ENCODE data around the gene TJP1. TPM values are rescaled to one million over a fixed set of nuclear protein-coding genes. Genes with fewer than 3 reads are reported as not detected.
"Not testable (repeated sequence)": the region's sequence is repeated elsewhere in the genome, so short reads cannot be mapped to it uniquely, and the experiment has no call there.

Gene TJP1
- total RNA-seq, 2 experiments from 2014 or later = not detected

- H3K27me3 Mint-ChIP-seq, DNase-seq, H3K27ac Mint-ChIP-seq, H3K9me3 Mint-ChIP-seq, H3K4me1 Mint-ChIP-seq, H3K4me3 Mint-ChIP-seq, H3K36me3 Mint-ChIP-seq: not testable (repeated sequence)
Measured at GRCh38 chr15:29696506-29696905, 125.8 kb downstream of the TJP1 start.

DNA sequence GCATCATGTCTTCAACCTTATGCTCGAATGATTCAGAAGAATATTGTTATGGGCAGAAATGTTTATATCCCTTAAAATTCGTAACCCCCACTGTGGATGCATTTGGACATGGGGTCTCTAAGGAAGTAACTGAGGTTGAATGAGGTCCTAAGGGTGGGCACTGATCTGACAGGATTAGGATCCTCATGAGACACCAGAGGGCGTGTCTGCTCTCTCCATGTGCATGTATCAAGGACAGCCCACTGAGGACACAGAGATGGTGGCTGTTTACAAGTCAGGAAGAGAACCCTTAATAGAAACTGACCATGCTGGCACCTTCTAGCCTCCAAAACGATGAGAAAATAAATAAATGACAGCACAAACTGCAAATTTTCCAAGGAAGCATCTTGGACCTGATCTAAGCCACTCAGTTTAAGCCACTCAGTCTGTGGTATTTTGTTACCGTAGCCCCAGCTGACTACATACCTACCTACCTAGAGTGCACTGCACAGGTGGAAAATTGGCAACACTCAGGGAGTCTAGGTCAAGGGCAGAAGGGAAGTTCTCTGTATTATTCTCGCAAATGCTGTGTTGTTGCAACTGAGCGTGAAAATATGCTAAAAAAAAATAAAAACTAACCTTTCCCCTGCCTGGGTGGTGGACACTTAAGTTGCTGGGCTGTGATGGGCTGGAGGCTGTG lies 126.6 kb downstream of the TJP1 start:
- peaks cover 10% of the 10 kb centered on the region for H3K27me3 Mint-ChIP-seq
- no peak overlapping the region for H3K4me3 Mint-ChIP-seq
- peaks cover 9% of the 10 kb centered on the region for H3K9me3 Mint-ChIP-seq
- no peaks in the 10 kb centered on the region for H3K4me1 Mint-ChIP-seq
- no peaks in the 10 kb centered on the region for H3K36me3 Mint-ChIP-seq
- DNase-seq = no peak
- H3K27ac Mint-ChIP-seq = no peak overlapping the region

DNA sequence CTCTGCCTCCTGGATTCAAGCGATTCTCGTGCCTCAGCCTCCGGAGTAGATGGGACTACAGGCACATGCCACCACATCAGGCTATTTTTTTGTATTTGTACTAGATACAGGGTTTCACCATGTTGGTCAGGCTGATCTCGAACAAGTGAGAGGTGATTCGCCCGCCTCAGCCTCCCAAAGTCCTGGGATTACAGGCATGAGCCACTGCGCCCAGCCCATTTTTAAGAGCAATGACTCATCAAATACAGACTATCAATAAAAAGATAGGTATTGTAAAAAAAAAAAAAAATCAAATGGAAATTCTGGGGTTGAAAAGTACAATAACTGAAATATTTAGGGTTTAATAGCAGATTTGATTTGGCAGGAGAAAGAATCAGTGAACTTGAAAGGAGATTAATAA lies 129.0 kb downstream of the TJP1 start:
- Mint-ChIP-seq H3K36me3 (no peaks in the 10 kb centered on the region), H3K4me3 (no peak overlapping the region), H3K27me3 (peaks cover 10% of the 10 kb centered on the region), H3K9me3 (peaks cover 9% of the 10 kb centered on the region), H3K27ac (no peak overlapping the region), H3K4me1 (no peaks in the 10 kb centered on the region)
- no peak for DNase-seq

- Mint-ChIP-seq H3K4me1 (no peaks in the 10 kb centered on the region), H3K9me3 (peaks cover 9% of the 10 kb centered on the region), H3K27me3 (peaks cover 10% of the 10 kb centered on the region), H3K36me3 (no peaks in the 10 kb centered on the region), H3K27ac (no peak overlapping the region), H3K4me3 (no peak overlapping the region)
- DNase-seq = no peak
Measured at GRCh38 chr15:29692527-29692926, 129.7 kb downstream of the TJP1 start.

GRCh38 chr15:29690765-29691475 lies 131.3 kb downstream of the TJP1 start:
- no peak overlapping the region for H3K27ac Mint-ChIP-seq
- peaks cover 9% of the 10 kb centered on the region for H3K9me3 Mint-ChIP-seq
- peaks cover 17% of the 10 kb centered on the region for H3K27me3 Mint-ChIP-seq
- DNase-seq = no peak
- H3K4me1 Mint-ChIP-seq = no peaks in the 10 kb centered on the region
- no peaks in the 10 kb centered on the region for H3K36me3 Mint-ChIP-seq
- H3K4me3 Mint-ChIP-seq = no peak overlapping the region

DNA sequence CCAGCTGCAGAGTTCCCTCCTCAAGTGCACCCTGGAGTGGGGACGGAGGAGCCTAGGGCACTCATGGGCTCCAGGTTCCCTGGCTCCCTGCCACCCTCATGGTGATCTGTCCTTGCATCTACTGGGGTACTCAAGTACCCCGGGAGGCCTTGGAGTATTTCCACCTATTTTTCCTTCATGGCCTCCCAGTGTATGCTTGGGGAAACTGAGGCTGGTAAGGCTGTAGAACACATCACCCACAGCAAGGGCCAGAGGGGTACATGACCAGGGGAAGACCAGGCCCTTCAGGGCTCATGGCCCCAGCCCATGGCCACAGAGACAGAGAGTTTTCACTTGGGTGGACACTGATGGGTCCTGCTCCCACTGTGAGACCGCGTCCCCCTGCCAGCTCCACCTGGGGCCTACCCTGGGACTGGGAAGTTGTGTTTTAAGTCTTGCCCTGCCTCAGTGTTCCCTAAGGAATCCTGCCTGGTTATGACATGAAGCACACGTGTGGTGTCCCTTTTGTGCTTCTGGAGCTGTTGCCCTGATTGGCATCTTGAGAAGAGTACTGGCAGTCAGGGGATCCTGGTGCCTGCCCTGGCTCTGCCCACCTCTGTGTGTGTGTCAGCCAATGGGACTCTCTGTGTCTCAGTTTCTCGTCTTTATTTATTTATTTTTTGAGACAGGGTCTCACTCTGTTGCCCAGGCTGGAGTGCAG lies 132.8 kb downstream of the TJP1 start:
- DNase-seq = no peak
- peaks cover 6% of the 10 kb centered on the region for H3K9me3 Mint-ChIP-seq
- H3K4me1 Mint-ChIP-seq = no peaks in the 10 kb centered on the region
- H3K27me3 Mint-ChIP-seq = peaks cover 16% of the 10 kb centered on the region
- H3K27ac Mint-ChIP-seq = no peak overlapping the region
- no peaks in the 10 kb centered on the region for H3K36me3 Mint-ChIP-seq
- no peak overlapping the region for H3K4me3 Mint-ChIP-seq

DNA sequence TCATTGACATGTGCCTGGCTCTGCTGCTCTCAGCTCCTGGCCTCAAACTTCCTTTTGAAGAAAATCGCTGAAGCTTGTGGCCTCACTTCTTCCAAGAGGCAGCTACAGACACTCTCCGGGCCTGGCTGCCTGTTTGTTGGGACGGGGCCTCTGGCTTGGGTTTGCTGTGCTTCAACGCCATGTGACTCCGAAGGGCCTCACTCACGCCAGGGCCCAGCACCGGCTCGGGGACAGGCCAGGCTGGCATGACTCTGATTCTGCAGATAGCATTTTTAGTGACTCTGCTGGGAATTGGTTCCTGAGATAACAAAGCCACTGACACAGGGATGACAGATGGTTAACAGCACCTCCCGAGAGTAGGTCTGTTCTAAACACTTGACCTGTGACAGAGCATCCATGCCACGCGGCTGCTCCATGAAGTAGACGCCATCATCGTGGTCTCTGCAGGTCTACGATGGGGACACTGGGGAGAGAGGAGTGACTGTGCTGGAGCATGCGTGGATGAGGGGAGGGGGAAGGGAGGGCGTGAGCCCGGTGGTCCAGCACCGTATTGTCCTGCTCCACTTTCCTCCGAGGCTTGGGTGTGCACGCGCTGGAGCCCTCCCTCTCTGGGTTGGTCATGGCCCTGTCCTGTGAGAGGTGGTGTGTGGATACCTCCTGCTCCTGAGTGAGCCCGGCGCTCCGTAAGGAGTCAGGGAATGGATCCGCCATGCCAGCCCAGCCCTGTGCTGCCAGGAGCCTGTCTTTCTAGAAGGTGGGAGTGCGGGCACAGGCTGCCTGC lies 133.6 kb downstream of the TJP1 start:
- H3K27ac Mint-ChIP-seq = no peak overlapping the region
- DNase-seq = no peak
- H3K4me1 Mint-ChIP-seq = no peaks in the 10 kb centered on the region
- no peak overlapping the region for H3K4me3 Mint-ChIP-seq
- peaks cover 16% of the 10 kb centered on the region for H3K27me3 Mint-ChIP-seq
- H3K9me3 Mint-ChIP-seq = peaks cover 3% of the 10 kb centered on the region
- H3K36me3 Mint-ChIP-seq = no peaks in the 10 kb centered on the region

DNA sequence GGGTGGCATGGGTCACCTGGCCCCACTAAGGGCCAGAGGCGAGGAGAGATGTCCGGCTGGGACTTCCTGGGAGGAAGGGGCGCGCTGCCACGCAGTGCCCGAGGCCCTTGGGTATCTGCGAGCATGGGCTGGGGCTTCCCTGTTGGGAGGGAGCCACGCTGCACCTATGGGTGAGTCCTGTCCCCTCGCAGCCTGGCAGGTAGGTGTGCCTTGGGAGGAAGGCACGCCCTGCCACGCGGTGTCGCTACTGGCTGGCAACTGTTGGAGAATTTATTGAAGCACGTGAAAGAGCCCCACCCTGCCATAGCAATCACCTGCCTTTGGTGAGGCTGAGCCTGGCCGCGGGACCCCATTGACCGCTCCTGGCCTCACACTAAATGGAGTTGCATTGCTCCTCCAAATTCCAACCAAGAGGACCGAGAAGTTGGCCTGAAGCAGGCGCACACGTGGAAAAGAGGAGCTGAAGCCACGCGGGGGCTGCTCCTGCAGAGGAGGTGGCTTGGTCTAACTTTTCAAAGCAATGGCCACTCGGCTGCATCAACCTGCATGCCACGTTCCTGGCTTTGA lies 134.2 kb downstream of the TJP1 start:
- H3K4me1 Mint-ChIP-seq = no peaks in the 10 kb centered on the region
- no peaks in the 10 kb centered on the region for H3K9me3 Mint-ChIP-seq
- H3K27me3 Mint-ChIP-seq = peaks cover 16% of the 10 kb centered on the region
- no peak overlapping the region for H3K27ac Mint-ChIP-seq
- DNase-seq = no peak
- H3K36me3 Mint-ChIP-seq = no peaks in the 10 kb centered on the region
- no peak overlapping the region for H3K4me3 Mint-ChIP-seq

DNA sequence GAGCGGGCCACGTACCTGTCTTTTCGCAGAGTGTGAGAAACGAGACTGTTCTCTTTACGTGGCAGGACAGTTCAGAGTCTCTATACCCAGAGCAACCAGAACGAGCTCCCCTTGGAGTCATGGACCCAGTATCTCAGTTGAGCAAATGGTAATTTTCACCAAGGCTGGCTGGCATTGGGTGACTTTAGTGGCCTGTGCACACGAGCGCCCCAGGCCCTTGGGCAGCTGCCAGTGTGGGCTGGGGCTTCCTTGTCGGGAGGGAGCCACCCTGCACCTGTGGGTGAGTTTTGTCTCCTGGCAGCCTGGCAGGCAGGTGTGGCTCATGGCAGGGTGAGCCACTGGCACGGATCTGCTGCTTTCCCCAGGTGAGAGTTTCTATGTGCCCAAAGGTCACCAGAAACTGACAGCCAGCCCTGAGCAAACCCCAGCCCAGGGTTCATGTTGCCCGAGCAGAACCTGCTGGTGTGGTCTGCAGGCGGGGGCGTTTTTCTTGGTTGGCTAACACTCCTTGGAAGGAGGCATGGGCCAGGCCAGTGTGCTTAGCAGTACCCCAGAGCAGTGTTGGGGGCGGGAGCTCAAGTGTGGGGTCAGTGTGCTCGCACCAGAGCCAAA lies 135.0 kb downstream of the TJP1 start:
- H3K4me1 Mint-ChIP-seq = no peaks in the 10 kb centered on the region
- H3K4me3 Mint-ChIP-seq = no peak overlapping the region
- H3K9me3 Mint-ChIP-seq = no peaks in the 10 kb centered on the region
- DNase-seq = no peak
- no peak overlapping the region for H3K27ac Mint-ChIP-seq
- no peaks in the 10 kb centered on the region for H3K36me3 Mint-ChIP-seq
- peaks cover 16% of the 10 kb centered on the region for H3K27me3 Mint-ChIP-seq

GRCh38 chr15:29686445-29687203 lies 135.6 kb downstream of the TJP1 start:
- peaks cover 16% of the 10 kb centered on the region for H3K27me3 Mint-ChIP-seq
- H3K27ac Mint-ChIP-seq = no peak overlapping the region
- no peaks in the 10 kb centered on the region for H3K9me3 Mint-ChIP-seq
- DNase-seq = no peak
- no peaks in the 10 kb centered on the region for H3K4me1 Mint-ChIP-seq
- no peaks in the 10 kb centered on the region for H3K36me3 Mint-ChIP-seq
- no peak overlapping the region for H3K4me3 Mint-ChIP-seq

DNA sequence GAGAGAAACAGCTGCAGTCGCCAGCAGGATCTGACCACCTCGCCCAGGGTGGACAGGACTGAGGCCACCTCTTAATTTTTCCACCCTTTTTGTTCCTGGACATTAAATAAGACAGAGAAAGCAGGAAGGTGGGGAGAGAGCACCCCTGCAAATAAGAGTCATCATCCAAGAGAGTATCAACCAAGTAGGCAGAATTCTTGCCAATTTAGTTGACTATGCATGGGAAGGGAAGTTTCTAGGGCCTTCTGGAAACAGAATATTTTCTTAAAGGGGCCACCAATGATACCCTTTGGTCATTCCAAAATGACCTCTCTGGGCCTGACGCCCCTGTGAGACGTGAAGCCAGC lies 136.2 kb downstream of the TJP1 start:
- no peaks in the 10 kb centered on the region for H3K9me3 Mint-ChIP-seq
- no peak overlapping the region for H3K4me3 Mint-ChIP-seq
- no peaks in the 10 kb centered on the region for H3K4me1 Mint-ChIP-seq
- H3K27ac Mint-ChIP-seq = no peak overlapping the region
- DNase-seq = no peak
- peaks cover 13% of the 10 kb centered on the region for H3K27me3 Mint-ChIP-seq
- no peaks in the 10 kb centered on the region for H3K36me3 Mint-ChIP-seq

DNA sequence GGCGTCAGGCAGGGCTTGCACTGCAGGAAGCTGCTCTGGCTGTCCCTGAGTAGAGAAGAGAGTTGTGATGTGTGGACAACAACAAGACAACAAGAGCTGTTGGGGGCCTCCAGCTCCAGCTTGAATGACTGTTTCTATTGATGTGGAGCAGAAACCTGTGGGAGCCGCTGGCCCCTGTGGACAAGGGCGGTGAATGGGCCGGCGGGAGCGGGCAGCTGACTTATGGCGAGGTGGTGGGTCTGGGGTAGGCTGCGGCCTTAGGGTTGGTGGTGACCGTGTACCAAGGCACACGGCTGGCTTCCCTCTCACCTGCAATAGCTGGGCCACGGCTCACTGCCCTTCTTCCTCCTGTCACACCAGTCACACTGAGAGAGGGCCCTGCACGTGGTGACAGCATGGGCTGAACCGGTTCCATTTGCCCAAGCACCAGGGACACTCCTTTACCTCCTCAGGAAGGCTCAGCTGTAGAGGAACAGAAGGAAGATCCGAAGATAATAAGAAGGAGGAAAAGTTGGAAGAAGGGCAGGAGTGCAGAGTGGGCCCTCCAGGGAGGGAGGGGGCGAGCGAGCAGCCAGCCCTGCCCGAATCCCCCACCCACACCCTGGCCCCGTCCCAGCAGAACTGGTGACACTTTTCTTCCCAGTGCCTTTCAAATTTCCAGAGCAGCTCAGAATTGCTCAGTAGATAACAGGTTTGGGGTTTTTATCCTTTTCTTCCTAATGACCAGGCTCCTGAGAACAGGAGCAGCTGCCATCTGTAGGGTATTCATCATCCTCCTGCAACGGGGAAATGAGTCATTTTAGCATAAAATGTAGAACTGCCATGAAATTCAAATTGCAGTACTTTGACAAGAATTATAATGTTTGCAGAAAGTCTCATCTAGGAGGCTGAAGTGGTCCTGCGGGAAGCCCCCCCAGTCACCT lies 136.9 kb downstream of the TJP1 start:
- Mint-ChIP-seq H3K36me3 (no peaks in the 10 kb centered on the region), H3K27me3 (peaks cover 11% of the 10 kb centered on the region), H3K27ac (no peak overlapping the region), H3K4me3 (no peak overlapping the region), H3K9me3 (no peaks in the 10 kb centered on the region), H3K4me1 (no peaks in the 10 kb centered on the region)
- DNase-seq = no peak

DNA sequence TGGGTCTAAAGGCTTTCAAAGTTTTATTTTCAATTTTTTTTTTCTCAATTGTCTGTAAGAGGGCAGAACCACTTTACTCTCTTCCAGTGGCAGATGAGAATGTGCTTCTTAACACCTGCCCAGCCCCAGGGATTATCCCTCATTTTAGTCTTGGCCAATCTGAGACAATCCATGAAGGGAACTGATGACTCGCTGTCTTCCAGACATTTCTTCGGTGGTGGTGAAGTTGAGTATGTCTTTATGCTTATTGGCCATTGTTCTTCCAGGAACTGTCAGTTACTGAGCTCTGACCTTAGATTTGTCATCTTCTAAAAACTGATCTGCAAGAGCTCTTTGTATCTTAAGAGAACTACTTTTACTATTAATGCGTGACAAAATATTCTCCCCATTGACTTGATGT lies 139.5 kb downstream of the TJP1 start:
- H3K27ac Mint-ChIP-seq = no peak overlapping the region
- no peaks in the 10 kb centered on the region for H3K36me3 Mint-ChIP-seq
- no peaks in the 10 kb centered on the region for H3K4me1 Mint-ChIP-seq
- H3K9me3 Mint-ChIP-seq = no peaks in the 10 kb centered on the region
- no peak overlapping the region for H3K4me3 Mint-ChIP-seq
- H3K27me3 Mint-ChIP-seq = peaks cover 13% of the 10 kb centered on the region
- DNase-seq = no peak
